ENCODE results near the gene CNTNAP5. TPM values are rescaled to one million over a fixed set of nuclear protein-coding genes. Genes with fewer than 3 reads are reported as not detected.

CNTNAP5 gene
- total and polyA plus RNA-seq, 3 donors from 2014 or later = 0.29 to 0.39 (median 0.31) TPM

- TF ChIP-seq POLR2A (IDR thresholded peaks at IDR 0.05) = no peak
- TF ChIP-seq, protein P1, sequence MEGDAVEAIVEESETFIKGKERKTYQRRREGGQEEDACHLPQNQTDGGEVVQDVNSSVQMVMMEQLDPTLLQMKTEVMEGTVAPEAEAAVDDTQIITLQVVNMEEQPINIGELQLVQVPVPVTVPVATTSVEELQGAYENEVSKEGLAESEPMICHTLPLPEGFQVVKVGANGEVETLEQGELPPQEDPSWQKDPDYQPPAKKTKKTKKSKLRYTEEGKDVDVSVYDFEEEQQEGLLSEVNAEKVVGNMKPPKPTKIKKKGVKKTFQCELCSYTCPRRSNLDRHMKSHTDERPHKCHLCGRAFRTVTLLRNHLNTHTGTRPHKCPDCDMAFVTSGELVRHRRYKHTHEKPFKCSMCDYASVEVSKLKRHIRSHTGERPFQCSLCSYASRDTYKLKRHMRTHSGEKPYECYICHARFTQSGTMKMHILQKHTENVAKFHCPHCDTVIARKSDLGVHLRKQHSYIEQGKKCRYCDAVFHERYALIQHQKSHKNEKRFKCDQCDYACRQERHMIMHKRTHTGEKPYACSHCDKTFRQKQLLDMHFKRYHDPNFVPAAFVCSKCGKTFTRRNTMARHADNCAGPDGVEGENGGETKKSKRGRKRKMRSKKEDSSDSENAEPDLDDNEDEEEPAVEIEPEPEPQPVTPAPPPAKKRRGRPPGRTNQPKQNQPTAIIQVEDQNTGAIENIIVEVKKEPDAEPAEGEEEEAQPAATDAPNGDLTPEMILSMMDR (IDR thresholded peaks at IDR 0.05) = no peak
- WGBS, 2 donors = 45 to 64% methylated on average over 11 of the region's 11 CpGs
- H3K9me3 ChIP-seq = no peaks in the 10 kb centered on the region
- DNase-seq = no peak
- intact Hi-C loops (cut with DNase I; ENCODE audit: low total_unique reads) = no loop called here
- H3K36me3 ChIP-seq (ENCODE audit: low read depth, missing control alignments) = no peaks in the 10 kb centered on the region
- no peaks in the 10 kb centered on the region for H3K27me3 ChIP-seq
- no peaks in the 10 kb centered on the region for H3K4me1 ChIP-seq
- H3K27ac ChIP-seq = no peak overlapping the region
- H3K4me3 ChIP-seq = no peak overlapping the region
These were observed 23.2 kb upstream of the CNTNAP5 start for GRCh38 chr2:124001696-124002430.

- Histone ChIP-seq H3K9me3 (no peaks in the 10 kb centered on the region), H3K27ac (no peak overlapping the region), H3K4me3 (no peak overlapping the region), H3K4me1 (no peaks in the 10 kb centered on the region), H3K36me3 (ENCODE audit: low read depth, missing control alignments) (no peaks in the 10 kb centered on the region), H3K27me3 (no peaks in the 10 kb centered on the region)
- intact Hi-C loops (cut with DNase I; ENCODE audit: low total_unique reads) = no loop called here
- no peak for TF ChIP-seq POLR2A (IDR thresholded peaks at IDR 0.05)
- TF ChIP-seq, protein P1 (IDR thresholded peaks at IDR 0.05) = no peak
- DNase-seq = no peak
These were observed 6.2 kb upstream of the CNTNAP5 start for GRCh38 chr2:124018890-124019289.

GRCh38 chr2:124024561-124025170, 421 bp upstream of the CNTNAP5 start:
- intact Hi-C loops (cut with DNase I; ENCODE audit: low total_unique reads) = no loop called here
- no peak for TF ChIP-seq POLR2A (IDR thresholded peaks at IDR 0.05)
- TF ChIP-seq, protein P1 (IDR thresholded peaks at IDR 0.05) = no peak
- Histone ChIP-seq H3K4me1 (no peaks in the 10 kb centered on the region), H3K4me3 (peak overlapping the region in 1 of 2 donors; percentile 24), H3K27ac (no peak overlapping the region), H3K9me3 (no peaks in the 10 kb centered on the region), H3K36me3 (ENCODE audit: low read depth, missing control alignments) (no peaks in the 10 kb centered on the region), H3K27me3 (no peaks in the 10 kb centered on the region)
- no peak for DNase-seq
- 1 to 2% methylated on average over 36 of the region's 36 CpGs for WGBS, 2 donors

DNA sequence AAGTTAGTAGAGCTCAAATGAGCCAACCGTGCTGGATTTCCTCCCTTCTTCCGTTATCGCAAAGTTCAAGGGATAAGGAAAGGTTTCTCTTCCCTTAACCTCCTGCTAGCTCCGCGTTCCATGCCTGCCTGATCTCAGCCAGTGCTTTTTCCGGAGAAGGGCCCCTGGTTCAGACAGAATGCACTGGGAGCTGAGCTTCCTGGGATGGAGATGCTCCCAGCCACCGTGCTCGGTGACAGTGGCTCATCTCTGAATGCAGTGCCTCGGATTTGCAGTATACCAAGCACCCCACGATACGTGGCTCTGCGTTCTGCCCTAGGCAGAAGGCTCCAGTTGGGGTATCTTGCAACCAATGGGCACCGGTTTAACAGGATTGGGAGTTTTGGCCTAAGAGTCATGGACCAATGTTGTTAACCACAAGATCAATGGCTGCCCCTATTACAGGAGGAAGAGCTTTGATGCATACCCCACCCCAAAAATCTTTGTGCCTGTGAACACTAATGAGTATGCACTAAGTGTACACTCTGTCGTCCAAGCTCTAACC, 876 bp downstream of the CNTNAP5 start:
- DNase-seq = no peak
- Histone ChIP-seq H3K4me1 (no peaks in the 10 kb centered on the region), H3K9me3 (no peaks in the 10 kb centered on the region), H3K27me3 (no peaks in the 10 kb centered on the region), H3K4me3 (no peak overlapping the region), H3K36me3 (ENCODE audit: low read depth, missing control alignments) (no peaks in the 10 kb centered on the region), H3K27ac (no peak overlapping the region)
- no peak for TF ChIP-seq POLR2A (IDR thresholded peaks at IDR 0.05)
- TF ChIP-seq, protein P1 (IDR thresholded peaks at IDR 0.05) = no peak
- WGBS, 2 donors = 34 to 39% methylated on average over 14 of the region's 14 CpGs
- intact Hi-C loops (cut with DNase I; ENCODE audit: low total_unique reads) = no loop called here
